ENCODE data around the gene APOC3. TPM values are rescaled to one million over a fixed set of nuclear protein-coding genes. Genes with fewer than 3 reads are reported as not detected.

The APOC3 gene
- total and polyA plus RNA-seq, 9 of the 15 experiments (the other 6 are each of a cell fraction or from before 2014, with no cell fraction given): 1.1 TPM; not detected in 8

- TF ChIP-seq ZBTB49 (CRISPR knock-in tag; IDR thresholded peaks at IDR 0.05; ENCODE audit: borderline replicate concordance): no peak
- TF ChIP-seq HNRNPL (IDR thresholded peaks at IDR 0.05; ENCODE audit: low read depth, low read length): no peak
- TF ChIP-seq HDAC3 (IDR thresholded peaks at IDR 0.05; ENCODE audit: borderline replicate concordance, partially characterized antibody): no peak
- no peak for TF ChIP-seq SAFB (IDR thresholded peaks at IDR 0.05; ENCODE audit: borderline replicate concordance, low read depth, low read length)
- TF ChIP-seq ZFP1 (CRISPR knock-in tag; IDR thresholded peaks at IDR 0.05): no peak
- no peak for TF ChIP-seq JUND (IDR thresholded peaks at IDR 0.05; ENCODE audit: borderline replicate concordance, low read depth, low read length)
- TF ChIP-seq JUND (tag; IDR thresholded peaks at IDR 0.05; ENCODE audit: borderline replicate concordance, low read depth, low read length): peak; percentile 28; the same call in 1 of the 3 replicates
- TF ChIP-seq SMARCA4 (IDR thresholded peaks at IDR 0.05): peak; percentile 42; the same call in 1 of the 2 replicates
- peak; percentile 97 for TF ChIP-seq MAFG (tag; conservative IDR thresholded peaks at IDR 0.05)
- TF ChIP-seq RBM22 (IDR thresholded peaks at IDR 0.05; ENCODE audit: low read depth, low read length, poor library complexity, severe bottlenecking): no peak
- no peak for TF ChIP-seq ZNF384 (IDR thresholded peaks at IDR 0.05; ENCODE audit: low read depth, low read length)
- TF ChIP-seq SNIP1 (IDR thresholded peaks at IDR 0.05; ENCODE audit: low read depth): no peak
- no peak for TF ChIP-seq GTF2A2 (tag; IDR thresholded peaks at IDR 0.05)
- no peak for TF ChIP-seq NR4A1 (CRISPR knock-in tag; IDR thresholded peaks at IDR 0.05)
- no peak for TF ChIP-seq NR4A1 (tag; IDR thresholded peaks at IDR 0.05)
- TF ChIP-seq, protein P1, sequence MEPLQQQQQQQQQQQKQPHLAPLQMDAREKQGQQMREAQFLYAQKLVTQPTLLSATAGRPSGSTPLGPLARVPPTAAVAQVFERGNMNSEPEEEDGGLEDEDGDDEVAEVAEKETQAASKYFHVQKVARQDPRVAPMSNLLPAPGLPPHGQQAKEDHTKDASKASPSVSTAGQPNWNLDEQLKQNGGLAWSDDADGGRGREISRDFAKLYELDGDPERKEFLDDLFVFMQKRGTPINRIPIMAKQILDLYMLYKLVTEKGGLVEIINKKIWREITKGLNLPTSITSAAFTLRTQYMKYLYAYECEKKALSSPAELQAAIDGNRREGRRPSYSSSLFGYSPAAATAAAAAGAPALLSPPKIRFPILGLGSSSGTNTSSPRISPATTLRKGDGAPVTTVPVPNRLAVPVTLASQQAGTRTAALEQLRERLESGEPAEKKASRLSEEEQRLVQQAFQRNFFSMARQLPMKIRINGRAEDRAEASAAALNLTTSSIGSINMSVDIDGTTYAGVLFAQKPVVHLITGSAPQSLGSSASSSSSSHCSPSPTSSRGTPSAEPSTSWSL (CRISPR knock-in tag; IDR thresholded peaks at IDR 0.05; ENCODE audit: borderline replicate concordance): no peak
- no peak for TF ChIP-seq PHF8 (IDR thresholded peaks at IDR 0.05; ENCODE audit: borderline replicate concordance, low read length)
- no peak for TF ChIP-seq ZNF197 (CRISPR knock-in tag; IDR thresholded peaks at IDR 0.05; ENCODE audit: low read depth)
- TF ChIP-seq JUNB (CRISPR knock-in tag; conservative IDR thresholded peaks at IDR 0.05): no peak
- TF ChIP-seq WHSC1 (IDR thresholded peaks at IDR 0.05; ENCODE audit: low read length): no peak
These were observed 33.2 kb upstream of the APOC3 start (continued) for GRCh38 chr11:116796548-116796947.

All from K562 (cell line).